Measurements from ENCODE around the gene WWOX. TPM values are rescaled to one million over a fixed set of nuclear protein-coding genes. Genes with fewer than 3 reads are reported as not detected.

WWOX gene
- total and polyA plus RNA-seq, 2 of the 4 experiments (the other 2 are of a cell fraction), result 2.7 to 5.4 TPM

DNA sequence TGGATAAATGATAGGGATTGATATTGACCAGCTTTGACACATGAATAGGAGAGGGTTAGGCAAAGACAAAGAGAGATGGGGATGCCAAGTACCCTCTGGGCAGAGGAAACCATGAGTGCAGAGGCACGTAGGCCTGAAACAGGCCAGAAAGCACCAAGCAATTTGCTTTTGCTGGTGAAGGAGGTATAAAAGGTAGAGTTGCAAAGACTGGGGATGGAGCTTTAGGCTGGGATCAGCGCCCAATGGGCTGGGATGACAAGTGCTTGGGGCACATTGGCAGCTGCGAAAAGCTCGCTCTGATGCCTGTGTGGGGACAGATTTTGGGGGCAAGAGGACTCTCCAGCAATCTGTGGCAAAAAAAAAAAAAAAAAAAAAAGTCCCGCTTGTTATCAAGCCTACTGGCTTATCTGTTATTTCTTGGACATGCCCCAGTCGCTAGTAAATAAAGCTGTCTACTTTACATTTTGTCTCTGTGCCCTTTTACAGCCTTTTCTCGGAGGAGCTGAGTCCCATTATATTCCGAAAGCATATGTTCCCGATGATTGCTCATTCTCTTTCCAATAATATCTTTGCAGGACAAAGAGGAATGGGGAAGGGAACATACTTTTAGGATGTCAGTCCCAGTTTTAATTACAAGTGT is 922.7 kb downstream of the WWOX start:
- H3K27ac ChIP-seq (ENCODE audit: insufficient read depth, low read length), result no peak overlapping the region
- ChIA-PET CTCF (interaction anchor here (0.6 kb wide), 1 partner anchor 14 kb away, joined by 5 read pairs; no protein-coding TSS in a partner anchor), POLR2A (ENCODE audit: unreplicated experiment) (no interaction called here)
- H3K9ac ChIP-seq (ENCODE audit: low read depth, low read length), result no peak overlapping the region
- no peak overlapping the region for H2AFZ ChIP-seq (replicated peaks; ENCODE audit: low read length, poor library complexity)
- TF ChIP-seq, protein P1, sequence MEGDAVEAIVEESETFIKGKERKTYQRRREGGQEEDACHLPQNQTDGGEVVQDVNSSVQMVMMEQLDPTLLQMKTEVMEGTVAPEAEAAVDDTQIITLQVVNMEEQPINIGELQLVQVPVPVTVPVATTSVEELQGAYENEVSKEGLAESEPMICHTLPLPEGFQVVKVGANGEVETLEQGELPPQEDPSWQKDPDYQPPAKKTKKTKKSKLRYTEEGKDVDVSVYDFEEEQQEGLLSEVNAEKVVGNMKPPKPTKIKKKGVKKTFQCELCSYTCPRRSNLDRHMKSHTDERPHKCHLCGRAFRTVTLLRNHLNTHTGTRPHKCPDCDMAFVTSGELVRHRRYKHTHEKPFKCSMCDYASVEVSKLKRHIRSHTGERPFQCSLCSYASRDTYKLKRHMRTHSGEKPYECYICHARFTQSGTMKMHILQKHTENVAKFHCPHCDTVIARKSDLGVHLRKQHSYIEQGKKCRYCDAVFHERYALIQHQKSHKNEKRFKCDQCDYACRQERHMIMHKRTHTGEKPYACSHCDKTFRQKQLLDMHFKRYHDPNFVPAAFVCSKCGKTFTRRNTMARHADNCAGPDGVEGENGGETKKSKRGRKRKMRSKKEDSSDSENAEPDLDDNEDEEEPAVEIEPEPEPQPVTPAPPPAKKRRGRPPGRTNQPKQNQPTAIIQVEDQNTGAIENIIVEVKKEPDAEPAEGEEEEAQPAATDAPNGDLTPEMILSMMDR (conservative IDR thresholded peaks at IDR 0.05; ENCODE audit: low read depth, low read length), result no peak
- TF ChIP-seq RFX5 (IDR thresholded peaks at IDR 0.05; ENCODE audit: low read depth, low read length) (no peak), POLR2A (IDR thresholded peaks at IDR 0.05; ENCODE audit: low read depth, low read length) (no peak), NFE2L2 (IDR thresholded peaks at IDR 0.05; ENCODE audit: low read depth, low read length) (no peak), MAZ (IDR thresholded peaks at IDR 0.05; ENCODE audit: borderline replicate concordance, low read depth, low read length) (no peak), MXI1 (IDR thresholded peaks at IDR 0.05; ENCODE audit: borderline replicate concordance, low read depth, low read length) (no peak), RCOR1 (IDR thresholded peaks at IDR 0.05; ENCODE audit: insufficient replicate concordance, low read length) (no peak)
- TF ChIP-seq, protein P2, sequence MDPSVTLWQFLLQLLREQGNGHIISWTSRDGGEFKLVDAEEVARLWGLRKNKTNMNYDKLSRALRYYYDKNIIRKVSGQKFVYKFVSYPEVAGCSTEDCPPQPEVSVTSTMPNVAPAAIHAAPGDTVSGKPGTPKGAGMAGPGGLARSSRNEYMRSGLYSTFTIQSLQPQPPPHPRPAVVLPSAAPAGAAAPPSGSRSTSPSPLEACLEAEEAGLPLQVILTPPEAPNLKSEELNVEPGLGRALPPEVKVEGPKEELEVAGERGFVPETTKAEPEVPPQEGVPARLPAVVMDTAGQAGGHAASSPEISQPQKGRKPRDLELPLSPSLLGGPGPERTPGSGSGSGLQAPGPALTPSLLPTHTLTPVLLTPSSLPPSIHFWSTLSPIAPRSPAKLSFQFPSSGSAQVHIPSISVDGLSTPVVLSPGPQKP (IDR thresholded peaks at IDR 0.05; ENCODE audit: borderline replicate concordance, low read depth, low read length), result no peak
- H2BK120ac ChIP-seq (ENCODE audit: low read depth, low read length), result no peak overlapping the region
- H4K8ac ChIP-seq (ENCODE audit: low read depth in 2 of 2, low read length in 2 of 2), result no peak overlapping the region
- no TSS peak for BruUV-seq (replicated peaks)
- peaks cover 25% of the 10 kb centered on the region for H3K9me3 ChIP-seq (ENCODE audit: control insufficient read depth, insufficient read depth, low read length)
- H3K36me3 ChIP-seq (ENCODE audit: control insufficient read depth, insufficient read depth, low read length), result no peaks in the 10 kb centered on the region
- no peak overlapping the region for H3K4me2 ChIP-seq (ENCODE audit: low read depth, low read length)
- no CpG with 5 or more reads among the region's 9 CpGs for WGBS, 2 experiments (ENCODE audit: extremely low coverage in 2 of 2, insufficient read length in 1 of 2)
- H2BK15ac ChIP-seq (ENCODE audit: low read depth, low read length), result no peak overlapping the region
- no peak overlapping the region for H2BK20ac ChIP-seq (ENCODE audit: low read depth, low read length)
- ATAC-seq (ENCODE audit: low read depth) (no peak), DNase-seq (no peak)
- no peak overlapping the region for H3K18ac ChIP-seq (ENCODE audit: low read depth, low read length)
- H3K4me1 ChIP-seq (ENCODE audit: control insufficient read depth, insufficient read depth, low read length), result no peaks in the 10 kb centered on the region
- no peaks in the 10 kb centered on the region for H3K27me3 ChIP-seq (ENCODE audit: control insufficient read depth, insufficient read depth, low read length)
- H3K56ac ChIP-seq (ENCODE audit: extremely low read depth, insufficient read depth, low read length), result no peak overlapping the region
- H3K9me1 ChIP-seq (ENCODE audit: insufficient read depth, low read length), result no peaks in the 10 kb centered on the region
- H4K91ac ChIP-seq (ENCODE audit: insufficient read depth, low read depth, low read length), result no peak overlapping the region
- intact Hi-C loops (cut with micrococcal nuclease) (no loop called here), in situ Hi-C loops (cut with MboI; ENCODE audit: low sequenced_read_pairs) (no loop called here), dilution Hi-C loops (cut with HindIII; ENCODE audit: low sequenced_read_pairs, unreplicated experiment) (no loop called here)
- H3K4ac ChIP-seq (ENCODE audit: low read depth, low read length), result no peak overlapping the region
- H2AK9ac ChIP-seq (replicated peaks; ENCODE audit: low read depth, low read length, poor library complexity), result no peak overlapping the region
- no peak overlapping the region for H4K5ac ChIP-seq (ENCODE audit: low read depth, low read length)
- no peaks in the 10 kb centered on the region for H3K79me1 ChIP-seq (ENCODE audit: low read depth in 1 of 2, low read length in 2 of 2)
- no peaks in the 10 kb centered on the region for H4K20me1 ChIP-seq (ENCODE audit: insufficient read depth, low read length)
- H2BK5ac ChIP-seq (ENCODE audit: low read depth, low read length, poor library complexity, severe bottlenecking), result no peak overlapping the region
- no peak overlapping the region for H3K14ac ChIP-seq (replicated peaks; ENCODE audit: low read depth, low read length)
- no peak overlapping the region for H3K4me3 ChIP-seq (ENCODE audit: insufficient read depth, low read depth, low read length)
- no peak overlapping the region for H3K23ac ChIP-seq (ENCODE audit: low read depth, low read length)
- no peak overlapping the region for H2AK5ac ChIP-seq (ENCODE audit: low read depth, low read length)
